H1 (cell line): ENCODE data around the gene KLHL36. TPM values are rescaled to one million over a fixed set of nuclear protein-coding genes. Genes with fewer than 3 reads are reported as not detected.

Source experiments
- CBX8 ChIP-seq: fragments of 300-800, 300-1000 bp; sonication (generic); IDR thresholded peaks from 2 replicates; pipeline ENCODE4 v1.7.1; 2016; ENCODE audit warnings: low read depth, low read length, borderline replicate concordance
- CREB1 ChIP-seq: IDR thresholded peaks from 2 replicates; pipeline ENCODE4 v1.6.1; 2012; ENCODE audit warnings: inconsistent platforms
- EZH2 ChIP-seq: fragments of 200-600 bp; sonication (generic); IDR thresholded peaks from 2 replicates; pipeline ENCODE4 v1.7.1; 2012; ENCODE audit warnings: low read depth, mild to moderate bottlenecking, moderate library complexity, low read length, inconsistent platforms; ENCODE audit not compliant: severe bottlenecking
- NRF1 ChIP-seq: IDR thresholded peaks from 2 replicates; pipeline ENCODE4 v1.6.1; 2011; ENCODE audit warnings: mild to moderate bottlenecking, low read depth, low read length, improper control_type of control experiment
- RFX5 ChIP-seq: IDR thresholded peaks from 2 replicates; pipeline ENCODE4 v1.6.1; 2011; ENCODE audit warnings: low read depth, low read length, improper control_type of control experiment, borderline replicate concordance
- TAF7 ChIP-seq: optimal IDR thresholded peaks from 2 replicates; pipeline ENCODE3; 2011; ENCODE audit warnings: low read depth, mild to moderate bottlenecking, inconsistent platforms, low read length, moderate library complexity, borderline replicate concordance
- TEAD4 ChIP-seq: IDR thresholded peaks from 2 replicates; pipeline ENCODE4 v1.6.1; 2012; ENCODE audit warnings: low read depth, low read length, inconsistent platforms, mixed read lengths
- polyA plus RNA-seq, 7 experiments: library from polyadenylated mRNA; depleted of rRNA in 3 of 7; stranded (reverse) in 5 of 7; unstranded in 2 of 7; fragments of >200 nt in 5 of 7; fragments of 200-250 nt in 2 of 7; gene quantifications; 1 replicate in 5 of 7; 2 replicates in 1 of 7; 4 replicates in 1 of 7; pipeline versions ENCODE4 v1.2.1 to v1.2.3, GENCODE V29; 2011 to 2013; ENCODE audit warnings: missing spikeins in 2 of 7, mixed read lengths in 2 of 7
- total RNA-seq: library from RNA; stranded (reverse); fragmentation: NEBNext Ultra II Directional; extraction: Animal tissue kit (Norgen Biotek cat#: 25700); gene quantifications from 2 replicates; pipeline ENCODE4 v1.2.1, GENCODE V29; 2021

Gene KLHL36
- total and polyA plus RNA-seq, 2 of the 8 experiments (the other 6 are each of a cell fraction or from before 2014, with no cell fraction given), result 22.9 to 33.6 TPM

DNA sequence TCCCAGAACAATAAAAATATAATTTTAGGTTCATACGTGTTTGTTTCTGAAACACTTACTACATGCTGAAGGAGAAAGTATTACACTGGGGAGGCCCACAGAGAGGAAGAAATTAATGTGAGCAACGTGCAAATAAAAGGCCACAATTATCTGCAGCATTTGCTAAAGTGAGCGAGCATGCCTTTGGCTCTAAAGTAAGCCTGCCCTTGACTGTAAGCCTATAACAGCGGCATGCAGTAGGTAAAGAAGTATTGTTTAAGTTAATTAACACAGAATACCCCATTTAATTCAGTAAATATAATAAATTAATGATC lies 17.2 kb upstream of the KLHL36 start (continued):
- TF ChIP-seq RFX5 (no peak), CREB1 (no peak), NRF1 (no peak), EZH2 (no peak), TAF7 (no peak), CBX8 (no peak), TEAD4 (no peak)
